Osteoblast (primary cell): Measurements from ENCODE around the gene TUBB1. TPM values are rescaled to one million over a fixed set of nuclear protein-coding genes. Genes with fewer than 3 reads are reported as not detected.

ENCODE experiments used
- DNase-seq: peaks from one replicate; pipeline ENCODE4 v3.0.0; 2011; ENCODE audit warnings: low spot score, mixed read lengths; ENCODE audit not compliant: insufficient read length; ENCODE audit errors: missing footprints
- H2AFZ ChIP-seq: 2 replicates; pipeline ENCODE4 v1.6.0; 2011; ENCODE audit warnings: mild to moderate bottlenecking, low read length
- H3K27ac ChIP-seq: 2 replicates; pipeline ENCODE4 v1.5.1; 2011; ENCODE audit warnings: mild to moderate bottlenecking, low read depth, low read length, moderate library complexity
- H3K27me3 ChIP-seq: 2 replicates; pipeline ENCODE4 v1.6.0; 2012; ENCODE audit warnings: mild to moderate bottlenecking, control low read depth, inconsistent platforms, low read length, moderate library complexity; ENCODE audit not compliant: insufficient read depth
- H3K36me3 ChIP-seq: 2 replicates; pipeline ENCODE4 v1.5.1; 2011; ENCODE audit warnings: mild to moderate bottlenecking, low read length, control low read depth, moderate library complexity; ENCODE audit not compliant: insufficient read depth
- H3K4me1 ChIP-seq: 2 replicates; pipeline ENCODE4 v1.5.1; 2011; ENCODE audit warnings: mild to moderate bottlenecking, low read length, control low read depth, moderate library complexity; ENCODE audit not compliant: insufficient read depth
- H3K4me2 ChIP-seq: 2 replicates; pipeline ENCODE4 v1.6.0; 2011; ENCODE audit warnings: mild to moderate bottlenecking, low read length; ENCODE audit not compliant: insufficient read depth
- H3K4me3 ChIP-seq: fragments of 200-600 bp; sonication (generic); 3 replicates; pipeline ENCODE4 v1.5.1; 2012; ENCODE audit warnings: mild to moderate bottlenecking, low read length, inconsistent platforms; ENCODE audit not compliant: insufficient read depth
- H3K79me2 ChIP-seq: 2 replicates; pipeline ENCODE4 v1.6.0; 2012; ENCODE audit warnings: mild to moderate bottlenecking, low read length, control low read depth, inconsistent platforms; ENCODE audit not compliant: insufficient read depth
- H3K9me3 ChIP-seq: 2 replicates; pipeline ENCODE4 v1.5.1; 2011; ENCODE audit warnings: low read depth, low read length, control low read depth
- H4K20me1 ChIP-seq: 2 replicates; pipeline ENCODE4 v1.6.0; 2012; ENCODE audit warnings: mild to moderate bottlenecking, low read length, control low read depth; ENCODE audit not compliant: insufficient read depth
- CTCF ChIP-seq: IDR thresholded peaks from 2 replicates; pipeline ENCODE4 v1.5.1; 2011; ENCODE audit warnings: mild to moderate bottlenecking, low read depth, low read length, moderate library complexity; ENCODE audit errors: extremely low read depth
- total RNA-seq: library from RNA; depleted of rRNA; stranded (reverse); fragments of >200 nt; gene quantifications from 2 replicates; pipeline ENCODE4 v1.2.3, GENCODE V29; 2012

Gene TUBB1
- total RNA-seq, 1 donor, result not detected

DNA sequence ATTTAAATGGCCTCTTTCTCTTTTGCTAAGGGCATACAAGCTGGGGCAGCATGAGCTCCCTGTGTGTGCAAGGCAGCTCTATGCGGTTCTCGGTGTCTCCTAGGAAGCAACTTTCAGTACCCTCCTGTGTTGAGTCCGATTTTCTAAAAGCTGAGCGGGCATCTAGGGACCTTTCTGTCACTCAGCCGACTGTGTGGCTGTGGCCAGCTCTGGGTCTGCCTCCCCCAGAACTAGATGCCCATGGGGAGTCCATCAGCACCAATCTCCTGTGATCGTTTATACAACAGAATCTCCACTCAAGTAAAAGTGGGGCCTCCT lies 30.7 kb upstream of the TUBB1 start:
- no peak overlapping the region for H3K4me3 ChIP-seq
- H3K27me3 ChIP-seq, result no peaks in the 10 kb centered on the region
- H3K79me2 ChIP-seq, result peaks cover 31% of the 10 kb centered on the region
- H4K20me1 ChIP-seq, result peaks cover 21% of the 10 kb centered on the region
- H3K9me3 ChIP-seq, result no peaks in the 10 kb centered on the region
- TF ChIP-seq CTCF, result no peak
- peaks cover 68% of the 10 kb centered on the region for H3K36me3 ChIP-seq
- H3K4me2 ChIP-seq, result no peak overlapping the region
- no peak for DNase-seq
- no peak overlapping the region for H2AFZ ChIP-seq
- no peak overlapping the region for H3K27ac ChIP-seq
- H3K4me1 ChIP-seq, result no peaks in the 10 kb centered on the region

DNA sequence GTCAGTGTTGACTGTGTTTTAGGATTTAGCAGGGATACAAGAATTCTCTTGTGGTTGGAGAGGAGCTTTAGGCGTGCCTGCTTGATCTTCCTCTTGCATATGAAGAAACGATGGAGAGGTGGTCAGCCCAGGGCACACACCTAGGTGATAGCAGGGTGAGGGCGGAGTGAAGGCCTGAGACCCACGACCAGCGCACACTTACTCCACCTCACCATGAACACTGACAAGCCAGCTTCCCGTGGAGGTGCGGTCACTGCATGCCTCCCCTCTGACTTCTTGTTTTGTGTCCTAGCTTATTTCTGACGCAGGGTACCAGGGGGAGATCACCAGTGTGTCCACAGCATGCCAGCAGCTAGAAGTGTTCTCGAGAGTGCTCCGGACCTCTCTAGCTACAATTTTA lies 30.0 kb upstream of the TUBB1 start:
- H3K4me1 ChIP-seq, result no peaks in the 10 kb centered on the region
- no peaks in the 10 kb centered on the region for H3K27me3 ChIP-seq
- DNase-seq, result no peak
- no peak overlapping the region for H2AFZ ChIP-seq
- H3K9me3 ChIP-seq, result no peaks in the 10 kb centered on the region
- TF ChIP-seq CTCF, result no peak
- H3K4me2 ChIP-seq, result no peak overlapping the region
- H3K79me2 ChIP-seq, result peaks cover 24% of the 10 kb centered on the region
- H3K36me3 ChIP-seq, result peaks cover 75% of the 10 kb centered on the region
- H4K20me1 ChIP-seq, result peaks cover 20% of the 10 kb centered on the region
- H3K4me3 ChIP-seq, result no peak overlapping the region
- no peak overlapping the region for H3K27ac ChIP-seq

- TF ChIP-seq CTCF, result no peak
- H3K27me3 ChIP-seq, result no peaks in the 10 kb centered on the region
- H3K27ac ChIP-seq, result no peak overlapping the region
- H4K20me1 ChIP-seq, result peaks cover 24% of the 10 kb centered on the region
- DNase-seq, result no peak
- H2AFZ ChIP-seq, result no peak overlapping the region
- H3K4me2 ChIP-seq, result no peak overlapping the region
- no peaks in the 10 kb centered on the region for H3K9me3 ChIP-seq
- peaks cover 87% of the 10 kb centered on the region for H3K36me3 ChIP-seq
- no peaks in the 10 kb centered on the region for H3K4me1 ChIP-seq
- peaks cover 7% of the 10 kb centered on the region for H3K79me2 ChIP-seq
- no peak overlapping the region for H3K4me3 ChIP-seq
These were observed 28.4 kb upstream of the TUBB1 start for GRCh38 chr20:58990651-58991445.

GRCh38 chr20:58991715-58992114 lies 27.5 kb upstream of the TUBB1 start:
- TF ChIP-seq CTCF, result no peak
- Histone ChIP-seq H3K36me3 (peaks cover 91% of the 10 kb centered on the region), H4K20me1 (peaks cover 19% of the 10 kb centered on the region), H3K27ac (no peak overlapping the region), H3K27me3 (no peaks in the 10 kb centered on the region), H3K4me3 (no peak overlapping the region), H3K9me3 (no peaks in the 10 kb centered on the region), H3K4me1 (no peaks in the 10 kb centered on the region), H3K4me2 (no peak overlapping the region), H2AFZ (no peak overlapping the region), H3K79me2 (peaks cover 5% of the 10 kb centered on the region)
- no peak for DNase-seq
